ENCODE data around the gene C1QB. TPM values are rescaled to one million over a fixed set of nuclear protein-coding genes. Genes with fewer than 3 reads are reported as not detected.

The C1QB gene
- total and polyA plus RNA-seq, 2 of the 8 experiments (the other 6 are each of a cell fraction or from before 2014, with no cell fraction given): not detected

DNA sequence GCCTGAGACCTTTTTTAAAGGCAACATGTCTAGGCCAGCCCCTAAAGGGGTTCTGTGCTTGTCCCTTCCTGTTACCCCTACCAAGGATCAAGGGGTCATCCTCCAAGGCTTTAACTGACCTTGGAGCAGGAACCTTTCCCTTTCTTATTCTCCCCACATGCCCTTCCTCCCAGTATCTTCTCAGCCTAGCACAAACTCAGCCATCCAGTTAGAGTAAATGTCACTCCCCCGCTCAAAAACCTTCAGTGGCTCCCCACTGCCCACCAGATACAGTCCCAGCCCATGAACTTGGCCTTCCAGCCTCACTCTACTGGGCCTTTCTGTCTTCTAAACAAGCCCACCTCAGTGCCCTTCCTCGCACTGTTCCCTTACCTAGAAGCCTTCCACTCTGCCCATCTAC is 8.8 kb downstream of the C1QB start (continued):
- TF ChIP-seq TEAD4 (IDR thresholded peaks at IDR 0.05; ENCODE audit: low read depth, low read length) (no peak), SIN3A (conservative IDR thresholded peaks at IDR 0.05 in 1 of 2, IDR thresholded peaks at IDR 0.05 in 1 of 2; ENCODE audit: low read depth in 1 of 2, low read length in 2 of 2) (no peak), CHD2 (IDR thresholded peaks at IDR 0.05; ENCODE audit: low read length) (no peak), NANOG (IDR thresholded peaks at IDR 0.05; ENCODE audit: insufficient read depth, low read depth, low read length, poor library complexity, severe bottlenecking) (no peak), RNF2 (IDR thresholded peaks at IDR 0.05; ENCODE audit: borderline replicate concordance, low read depth, low read length, missing control alignments, poor library complexity, severe bottlenecking) (no peak)
- TF ChIP-seq, protein P1, sequence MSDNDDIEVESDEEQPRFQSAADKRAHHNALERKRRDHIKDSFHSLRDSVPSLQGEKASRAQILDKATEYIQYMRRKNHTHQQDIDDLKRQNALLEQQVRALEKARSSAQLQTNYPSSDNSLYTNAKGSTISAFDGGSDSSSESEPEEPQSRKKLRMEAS (IDR thresholded peaks at IDR 0.05): no peak
